ENCODE results near the gene SGCD. TPM values are rescaled to one million over a fixed set of nuclear protein-coding genes. Genes with fewer than 3 reads are reported as not detected.
A peak's percentile ranks its signal among the peaks of the same experiment; 100 is the strongest.

SGCD gene
- total RNA-seq, 1 donor = 11.7 TPM

- H3K4me3 ChIP-seq (ENCODE audit: low read depth, low read length) = no peak overlapping the region
- TF ChIP-seq, protein P1, sequence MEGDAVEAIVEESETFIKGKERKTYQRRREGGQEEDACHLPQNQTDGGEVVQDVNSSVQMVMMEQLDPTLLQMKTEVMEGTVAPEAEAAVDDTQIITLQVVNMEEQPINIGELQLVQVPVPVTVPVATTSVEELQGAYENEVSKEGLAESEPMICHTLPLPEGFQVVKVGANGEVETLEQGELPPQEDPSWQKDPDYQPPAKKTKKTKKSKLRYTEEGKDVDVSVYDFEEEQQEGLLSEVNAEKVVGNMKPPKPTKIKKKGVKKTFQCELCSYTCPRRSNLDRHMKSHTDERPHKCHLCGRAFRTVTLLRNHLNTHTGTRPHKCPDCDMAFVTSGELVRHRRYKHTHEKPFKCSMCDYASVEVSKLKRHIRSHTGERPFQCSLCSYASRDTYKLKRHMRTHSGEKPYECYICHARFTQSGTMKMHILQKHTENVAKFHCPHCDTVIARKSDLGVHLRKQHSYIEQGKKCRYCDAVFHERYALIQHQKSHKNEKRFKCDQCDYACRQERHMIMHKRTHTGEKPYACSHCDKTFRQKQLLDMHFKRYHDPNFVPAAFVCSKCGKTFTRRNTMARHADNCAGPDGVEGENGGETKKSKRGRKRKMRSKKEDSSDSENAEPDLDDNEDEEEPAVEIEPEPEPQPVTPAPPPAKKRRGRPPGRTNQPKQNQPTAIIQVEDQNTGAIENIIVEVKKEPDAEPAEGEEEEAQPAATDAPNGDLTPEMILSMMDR (IDR thresholded peaks at IDR 0.05; ENCODE audit: insufficient read depth, low read length) = no peak
- DNase-seq (ENCODE audit: low read depth) = no peak
Measured at GRCh38 chr5:156375895-156376495, 49.0 kb downstream of the SGCD start.

DNA sequence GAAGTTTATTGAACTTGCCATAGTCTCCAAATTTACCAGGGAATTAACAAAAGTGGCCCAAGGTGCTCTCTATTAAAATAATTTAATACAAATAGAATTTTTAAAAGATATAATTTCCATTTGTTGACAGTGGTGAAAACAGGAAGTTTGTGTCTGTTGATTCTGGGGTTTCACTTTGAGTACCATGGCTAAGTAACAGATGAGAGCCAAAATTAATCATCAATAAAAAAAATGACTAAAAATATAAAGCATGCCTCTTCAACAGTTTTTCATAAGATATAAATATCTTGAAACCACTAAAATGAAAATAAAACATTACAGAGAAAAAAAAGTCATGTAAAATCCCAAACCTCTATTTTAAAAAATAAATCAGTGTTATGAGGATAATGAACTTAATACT, 49.8 kb downstream of the SGCD start:
- TF ChIP-seq, protein P1 (IDR thresholded peaks at IDR 0.05; ENCODE audit: insufficient read depth, low read length) = no peak
- no peak for DNase-seq (ENCODE audit: low read depth)
- no peak overlapping the region for H3K4me3 ChIP-seq (ENCODE audit: low read depth, low read length)

- no peak for DNase-seq (ENCODE audit: low read depth)
- TF ChIP-seq, protein P1 (IDR thresholded peaks at IDR 0.05; ENCODE audit: insufficient read depth, low read length) = no peak
Measured at GRCh38 chr5:156378159-156378558, 51.2 kb downstream of the SGCD start.

DNA sequence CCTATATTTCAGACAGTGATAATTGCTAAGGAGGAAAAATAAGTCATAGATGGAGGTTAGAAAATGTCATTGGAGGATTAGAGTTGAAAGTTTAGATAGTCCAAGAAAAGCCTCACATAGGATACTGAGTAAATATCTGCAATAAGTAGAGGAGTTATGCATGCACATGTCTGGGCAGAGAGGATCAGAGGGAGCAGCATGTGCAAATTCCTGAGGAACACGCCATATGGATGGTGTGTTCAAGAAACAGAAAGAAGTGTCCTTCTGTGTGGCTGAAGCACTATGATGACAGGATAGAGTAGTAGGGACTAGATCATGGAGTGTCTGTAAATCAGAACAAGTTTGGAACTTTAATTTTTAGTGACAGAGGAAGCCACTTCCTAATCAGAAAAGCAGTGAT, 52.2 kb downstream of the SGCD start:
- H3K4me3 ChIP-seq (ENCODE audit: low read depth, low read length) = no peak overlapping the region
- TF ChIP-seq, protein P1 (IDR thresholded peaks at IDR 0.05; ENCODE audit: insufficient read depth, low read length) = no peak
- DNase-seq (ENCODE audit: low read depth) = no peak

More at GRCh38 chr5:156378159-156378558, 51.2 kb downstream of the SGCD start:
- H3K4me3 ChIP-seq (ENCODE audit: low read depth, low read length) = no peak overlapping the region

- H3K4me3 ChIP-seq (ENCODE audit: low read depth, low read length) = no peak overlapping the region
- TF ChIP-seq, protein P1 (IDR thresholded peaks at IDR 0.05; ENCODE audit: insufficient read depth, low read length) = no peak
- peak; percentile 65 for DNase-seq (ENCODE audit: low read depth)
Measured at GRCh38 chr5:156380848-156381247, 53.9 kb downstream of the SGCD start.

GRCh38 chr5:156383510-156384265, 56.7 kb downstream of the SGCD start:
- peak; percentile 42 for DNase-seq (ENCODE audit: low read depth)
- H3K4me3 ChIP-seq (ENCODE audit: low read depth, low read length) = no peak overlapping the region
- TF ChIP-seq, protein P1 (IDR thresholded peaks at IDR 0.05; ENCODE audit: insufficient read depth, low read length) = no peak
